Activated CD4-positive, alpha-beta T cell treated with anti-CD3 and anti-CD28 coated beads, Interleukin-2, amount 50 U/mL, for 24 hours (primary cell): ENCODE data around the gene APLP1.
"Not testable (repeated sequence)": the region's sequence is repeated elsewhere in the genome, so short reads cannot be mapped to it uniquely, and the experiment has no call there.

Experiments used
- DNase-seq, 2 donors: peaks; one replicate each; pipeline ENCODE4 v3.0.0-alpha.2; 2020; ENCODE audit warnings: low read depth in 1 of 2, low spot score in 1 of 2

Gene APLP1

DNA sequence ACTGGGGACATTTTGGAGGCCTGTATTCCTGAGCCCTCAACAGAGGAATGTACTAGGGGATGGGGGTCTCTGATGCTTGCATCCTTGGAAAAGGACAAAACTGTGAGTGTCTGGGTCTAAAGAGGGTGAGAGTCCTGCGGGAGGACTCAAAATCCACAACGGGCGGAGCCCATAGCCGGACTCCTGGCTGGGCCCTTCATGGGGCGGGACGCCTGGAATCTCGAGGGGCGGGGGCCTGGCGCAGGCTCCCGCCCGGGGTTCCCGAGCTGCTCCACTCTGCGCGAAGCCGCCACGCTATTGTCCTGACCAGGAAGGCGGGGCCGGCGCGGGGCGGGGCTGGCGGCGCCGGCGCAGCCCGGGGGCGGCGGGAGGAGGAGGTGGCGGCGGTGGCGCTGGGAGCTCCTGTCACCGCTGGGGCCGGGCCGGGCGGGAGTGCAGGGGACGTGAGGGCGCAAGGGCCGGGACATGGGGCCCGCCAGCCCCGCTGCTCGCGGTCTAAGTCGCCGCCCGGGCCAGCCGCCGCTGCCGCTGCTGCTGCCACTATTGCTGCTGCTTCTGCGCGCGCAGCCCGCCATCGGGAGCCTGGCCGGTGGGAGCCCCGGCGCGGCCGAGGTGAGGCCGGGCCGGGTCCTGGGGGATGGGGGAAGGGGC is at the start of gene APLP1:
APLP1 (plus strand) TSS at position 403 of the 651 bp plus-strand sequence; CDS start at position 466, 63 bp downstream.
- DNase-seq: peak; percentile 44 to 47

DNA sequence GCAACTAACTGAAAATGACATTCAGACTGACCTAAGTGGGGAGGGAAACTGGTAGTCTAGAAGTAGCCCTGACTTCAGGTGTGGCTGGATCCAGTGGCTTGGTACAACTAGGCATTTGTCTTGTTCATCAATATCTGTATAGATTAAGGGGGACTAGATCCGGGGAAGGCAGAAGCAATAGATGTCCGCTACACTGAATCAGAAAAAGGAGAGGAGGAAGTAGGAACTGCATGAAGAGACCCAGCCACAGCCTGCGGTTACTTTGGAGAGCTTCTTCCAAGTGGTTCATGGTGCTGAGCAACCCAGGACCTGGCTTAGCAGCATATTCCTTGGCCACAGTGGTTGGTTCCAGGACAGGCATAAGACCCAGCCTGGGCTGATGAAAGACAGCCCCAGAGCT is 45.8 kb upstream of the APLP1 start:
- DNase-seq: no peak

DNA sequence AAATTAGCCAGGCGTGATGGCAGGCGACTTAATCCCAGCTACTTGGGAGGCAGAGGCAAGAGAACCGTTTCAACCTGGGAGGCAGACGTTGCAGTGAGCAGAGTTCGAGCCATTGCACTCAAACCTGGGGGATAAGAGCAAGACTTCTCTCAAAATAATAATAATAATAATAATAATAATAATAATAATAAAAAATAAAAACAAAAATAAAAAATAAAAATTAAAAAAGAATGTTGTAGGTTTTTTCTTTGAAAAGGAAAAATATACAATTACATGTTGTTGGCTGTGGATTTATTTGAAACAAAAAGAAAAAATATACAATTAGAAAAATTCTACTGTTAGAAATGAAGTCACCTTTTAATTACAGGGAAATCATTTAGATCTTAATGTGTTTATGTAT is 44.2 kb upstream of the APLP1 start:
- no peak for DNase-seq

DNA sequence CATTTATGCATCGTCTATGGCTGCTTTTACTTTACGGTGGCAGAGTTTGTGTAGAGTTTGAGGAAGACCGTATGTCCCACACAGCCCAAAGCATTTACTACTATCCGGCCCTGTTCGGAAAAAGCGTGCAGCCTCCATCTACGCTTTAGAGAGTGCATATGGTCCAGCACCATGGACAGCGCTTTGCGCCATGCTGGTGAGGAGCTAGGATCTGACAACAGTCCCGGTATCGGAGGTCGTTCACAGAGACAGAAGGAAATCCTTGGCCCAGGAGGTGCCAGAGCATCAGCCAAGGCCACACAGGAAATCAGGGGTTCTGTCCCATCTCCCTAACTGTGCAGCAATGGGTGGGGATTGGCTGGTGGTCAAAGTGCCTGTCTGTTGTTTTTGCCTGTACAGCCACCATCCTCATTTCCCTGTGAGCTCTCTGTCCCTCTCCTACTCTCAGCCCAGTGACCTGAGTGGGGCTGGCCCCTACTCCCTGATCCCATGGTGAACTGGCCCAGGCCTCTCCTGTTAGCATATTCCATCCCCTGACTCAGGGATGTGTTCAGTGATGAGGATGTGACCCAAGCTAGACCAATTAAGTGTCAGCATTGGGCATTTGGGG is 39.6 kb upstream of the APLP1 start:
- DNase-seq: peak in 1 of 2 donors; percentile 12

DNA sequence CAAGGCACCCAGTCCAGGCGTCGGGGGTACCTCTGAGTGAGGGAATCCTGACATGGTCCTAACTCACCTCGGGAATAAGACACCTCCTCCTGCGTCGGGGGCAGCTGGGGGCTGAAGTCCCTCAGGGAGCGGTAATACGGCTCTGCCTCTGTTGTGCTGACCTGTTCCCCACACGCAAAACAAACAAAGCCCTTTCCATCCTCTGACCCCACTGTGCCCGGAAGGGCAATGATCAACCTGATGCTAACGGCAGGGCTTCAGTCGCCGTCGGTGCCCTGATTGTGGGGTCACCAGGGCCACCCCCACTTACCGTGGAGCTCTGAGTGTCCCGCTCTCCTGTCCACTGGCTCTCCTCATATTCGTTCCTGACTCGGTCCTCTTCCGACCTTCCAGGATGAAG is 37.4 kb upstream of the APLP1 start:
- DNase-seq: no peak

DNA sequence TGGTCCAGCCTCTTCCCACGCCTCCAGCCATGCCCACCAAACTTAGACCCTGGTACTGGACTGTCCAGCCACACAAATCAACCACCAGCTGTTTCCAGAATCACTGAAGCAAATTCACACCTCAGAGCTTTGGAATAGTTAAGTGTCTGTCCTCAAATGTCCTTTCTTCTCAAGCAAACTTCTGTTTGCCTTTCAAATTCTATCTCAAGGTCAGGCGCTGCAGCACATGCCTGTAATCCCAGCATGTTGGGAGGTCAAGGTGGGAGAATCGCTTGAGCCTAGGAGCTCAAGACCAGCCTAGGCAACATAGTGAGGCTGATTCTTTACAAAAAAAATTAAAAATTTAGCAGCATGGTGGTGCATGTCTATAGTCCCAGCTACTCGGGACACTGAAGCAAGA is 36.3 kb upstream of the APLP1 start:
- no peak for DNase-seq

DNA sequence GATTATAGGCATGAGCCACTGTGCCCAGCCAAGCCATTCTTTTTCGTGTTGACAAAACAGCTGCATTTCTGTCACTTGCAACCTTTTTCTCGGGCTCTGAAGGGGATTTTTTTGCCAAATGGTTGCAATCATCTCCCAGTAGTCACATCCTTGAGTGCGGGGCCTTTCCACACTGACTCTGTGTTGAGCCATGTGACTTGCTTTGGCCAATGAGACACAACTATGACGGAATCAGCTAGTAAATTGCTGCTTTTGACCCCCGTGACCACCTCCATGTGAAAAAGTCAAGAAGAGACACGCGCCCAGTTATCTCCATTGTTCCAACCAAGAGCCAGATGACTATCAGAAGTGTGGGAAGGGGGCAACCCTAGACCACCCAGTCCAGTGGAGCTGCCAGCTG is 34.4 kb upstream of the APLP1 start:
- DNase-seq: no peak

DNA sequence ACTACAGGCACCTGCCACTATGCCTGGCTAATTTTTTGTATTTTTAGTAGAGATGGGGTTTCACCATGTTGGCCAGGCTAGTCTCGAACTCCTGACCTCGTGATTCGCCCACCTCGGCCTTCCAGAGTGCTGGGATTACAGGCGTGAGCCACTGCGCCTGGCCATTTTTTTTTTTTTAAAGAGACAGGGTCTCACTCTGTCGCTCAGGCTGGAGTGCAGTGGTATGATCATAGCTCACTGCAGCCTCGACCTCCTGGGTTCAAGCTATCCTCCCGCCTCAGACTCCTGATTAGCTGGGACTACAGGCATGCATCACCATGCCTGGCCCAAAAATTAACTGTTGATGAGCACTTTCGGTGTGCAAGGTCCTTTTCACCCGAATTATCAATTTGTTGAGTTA is 32.3 kb upstream of the APLP1 start:
- DNase-seq: not testable (repeated sequence)

DNA sequence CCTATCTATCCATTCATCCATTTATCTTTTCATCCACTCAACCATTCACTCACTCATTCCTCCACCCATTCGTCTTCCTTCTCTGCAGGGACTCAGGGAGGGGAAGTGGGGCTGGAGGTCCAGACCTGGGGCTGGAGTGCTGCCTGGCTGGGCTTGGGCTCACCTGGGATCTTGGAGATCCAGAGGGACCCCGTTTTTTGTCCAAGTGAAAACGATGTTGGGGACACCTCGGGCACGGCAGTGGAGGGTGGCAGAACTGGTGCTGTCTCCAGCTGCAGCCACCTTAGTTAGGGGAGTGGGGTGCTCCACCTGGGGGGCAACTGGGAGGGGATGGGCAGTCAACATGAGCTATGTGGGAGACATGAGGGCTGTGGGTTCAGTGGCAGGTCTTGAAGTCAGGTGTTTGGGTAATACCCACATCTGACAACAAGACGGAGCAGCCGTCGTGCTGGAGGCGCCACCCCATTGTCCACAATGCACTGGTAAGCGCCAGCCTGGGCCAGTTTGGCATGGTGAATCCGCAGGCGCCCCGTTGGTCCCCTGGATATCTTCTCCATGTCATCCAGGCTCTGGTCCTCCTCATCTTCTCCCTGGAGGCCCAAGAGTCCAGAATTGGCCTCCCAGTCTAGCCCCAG is 26.3 kb upstream of the APLP1 start:
- DNase-seq: no peak

DNA sequence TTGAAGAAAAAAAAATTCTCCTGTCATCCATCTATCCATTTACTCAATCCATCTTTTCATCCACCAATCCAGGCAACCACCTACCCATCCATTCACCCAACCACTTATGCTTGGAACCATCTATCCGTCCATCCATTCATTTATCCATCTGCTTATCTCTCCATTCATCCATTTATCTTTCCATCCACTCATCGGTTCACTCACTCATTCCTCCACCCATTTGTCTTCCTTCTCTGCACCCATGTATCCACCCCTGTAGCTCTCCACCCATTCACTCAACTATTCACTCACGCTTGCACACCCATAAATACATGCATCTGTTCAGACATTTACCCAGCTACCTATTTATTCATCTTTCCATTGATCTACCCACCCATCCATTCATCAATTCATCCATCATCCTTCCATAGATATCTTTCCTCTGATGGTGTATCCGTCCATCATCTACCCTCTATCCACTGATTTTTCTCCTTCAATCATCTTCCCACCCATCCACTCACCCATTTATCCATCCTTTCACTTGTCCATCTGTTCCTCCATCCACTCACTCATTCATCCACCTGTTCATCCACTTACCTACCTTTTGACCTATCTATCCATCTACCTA is 25.6 kb upstream of the APLP1 start:
- no peak for DNase-seq

DNA sequence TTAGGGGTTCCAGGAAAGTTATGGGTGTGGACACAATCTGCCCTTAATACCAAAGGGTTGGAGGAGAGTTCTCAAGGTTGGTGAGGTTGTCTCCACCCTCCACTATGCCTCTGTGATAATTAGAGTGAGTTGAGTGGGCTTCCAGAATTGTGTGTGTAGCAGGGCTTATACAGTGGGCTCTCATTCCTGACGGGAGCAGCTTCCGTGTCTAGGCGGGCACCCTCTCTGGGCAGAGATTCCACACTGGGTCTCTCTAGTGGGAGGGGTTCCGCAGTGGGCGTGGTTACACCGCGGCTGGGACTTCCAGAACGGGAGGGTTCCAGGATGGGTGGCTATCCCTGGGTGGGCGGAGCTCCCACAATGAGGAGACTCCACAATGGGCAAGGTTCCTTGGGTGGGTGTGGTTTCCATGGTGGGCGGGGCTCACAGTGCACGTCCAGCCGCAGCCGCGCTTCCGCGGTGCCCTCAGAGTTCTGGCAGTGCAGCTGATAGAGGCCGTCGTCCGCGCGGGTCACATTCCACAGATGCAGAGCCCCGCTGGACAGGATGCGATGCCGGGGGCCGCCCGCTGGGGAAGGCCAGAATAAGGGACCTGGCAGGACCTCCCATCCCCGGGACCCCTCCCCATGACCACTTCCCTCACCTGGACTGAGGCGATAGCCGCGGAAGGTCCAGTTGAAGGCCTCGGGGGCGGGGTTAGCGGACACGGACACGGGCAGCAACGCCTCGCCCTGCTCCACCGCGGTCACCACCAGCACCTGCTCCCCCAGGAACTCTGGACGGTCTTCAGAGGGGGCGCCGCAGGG is 24.5 kb upstream of the APLP1 start:
- no peak for DNase-seq

DNA sequence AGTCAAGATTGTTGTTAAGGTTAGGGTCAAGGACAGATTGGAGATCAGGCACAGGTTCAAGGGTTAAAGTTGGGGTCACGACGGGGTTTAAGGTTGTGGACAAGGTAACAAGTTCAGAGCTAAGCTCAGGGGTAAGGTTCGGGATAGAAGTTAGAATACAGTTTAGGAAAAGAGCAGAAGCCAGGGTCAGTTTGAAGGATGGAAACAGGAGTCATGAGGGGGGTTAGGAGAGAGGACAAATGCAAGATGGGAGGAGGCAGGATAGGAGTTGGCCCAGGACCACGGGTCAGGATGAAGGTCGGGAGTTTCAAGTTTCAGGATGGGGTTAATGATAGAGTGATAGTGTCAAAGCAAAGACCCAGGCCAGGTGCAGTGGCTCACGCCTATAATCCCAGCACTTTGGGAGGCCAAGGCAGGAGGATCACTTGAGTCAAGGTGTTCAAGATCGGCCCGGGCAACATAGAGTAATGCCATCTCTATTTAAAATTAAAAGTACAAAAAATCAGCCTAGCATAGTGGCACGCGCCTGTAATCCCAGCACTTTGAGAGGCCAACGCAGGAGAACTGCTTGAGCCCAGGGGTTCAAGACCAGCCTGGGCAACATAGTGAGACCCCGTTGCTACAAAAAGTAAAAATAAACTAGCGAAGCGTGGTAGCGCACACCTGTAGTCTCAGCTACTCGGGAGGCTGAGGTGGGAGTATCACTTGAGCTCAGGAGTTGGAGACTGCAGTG is 23.7 kb upstream of the APLP1 start:
- no peak for DNase-seq

DNA sequence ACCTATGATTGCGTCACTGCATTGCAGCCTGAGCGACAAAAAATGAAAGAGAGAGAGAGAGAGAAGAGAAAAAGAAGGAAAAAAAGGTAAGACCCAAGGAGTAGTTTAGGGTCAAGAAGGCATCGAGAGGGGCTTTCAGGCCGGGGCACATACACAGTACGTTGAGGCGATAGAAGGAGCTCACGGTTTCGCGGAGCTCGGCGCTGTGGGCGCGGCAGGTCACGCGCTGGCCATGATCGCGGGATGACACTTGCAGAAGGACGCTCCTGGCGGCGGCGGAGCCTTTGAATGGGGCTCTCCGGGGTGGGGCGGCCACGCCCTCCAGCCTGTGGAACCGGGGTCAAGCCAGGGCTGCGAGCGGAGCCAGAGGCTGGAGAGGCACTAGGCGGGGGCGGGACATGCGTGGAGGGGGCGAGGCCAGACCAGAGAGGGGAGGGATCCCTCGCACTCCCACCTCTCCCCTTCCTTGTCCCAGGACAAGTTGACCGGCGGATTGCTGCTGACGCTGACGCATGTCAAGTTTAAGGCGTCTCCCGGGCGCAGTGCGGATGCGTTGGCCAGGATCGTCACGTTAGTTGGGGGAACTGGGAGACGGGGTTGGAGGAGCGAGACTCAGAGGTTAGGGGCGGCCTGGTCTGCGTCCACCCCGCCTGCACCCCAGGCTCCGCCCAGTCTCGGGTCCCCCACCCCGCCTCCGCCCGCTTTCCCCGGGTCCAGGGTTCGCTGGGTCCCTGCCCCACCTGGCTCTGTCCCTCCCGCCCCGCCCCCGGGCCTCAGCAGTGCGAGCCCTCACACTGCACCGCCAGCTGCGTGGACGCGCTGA is 22.9 kb upstream of the APLP1 start:
- DNase-seq: no peak

DNA sequence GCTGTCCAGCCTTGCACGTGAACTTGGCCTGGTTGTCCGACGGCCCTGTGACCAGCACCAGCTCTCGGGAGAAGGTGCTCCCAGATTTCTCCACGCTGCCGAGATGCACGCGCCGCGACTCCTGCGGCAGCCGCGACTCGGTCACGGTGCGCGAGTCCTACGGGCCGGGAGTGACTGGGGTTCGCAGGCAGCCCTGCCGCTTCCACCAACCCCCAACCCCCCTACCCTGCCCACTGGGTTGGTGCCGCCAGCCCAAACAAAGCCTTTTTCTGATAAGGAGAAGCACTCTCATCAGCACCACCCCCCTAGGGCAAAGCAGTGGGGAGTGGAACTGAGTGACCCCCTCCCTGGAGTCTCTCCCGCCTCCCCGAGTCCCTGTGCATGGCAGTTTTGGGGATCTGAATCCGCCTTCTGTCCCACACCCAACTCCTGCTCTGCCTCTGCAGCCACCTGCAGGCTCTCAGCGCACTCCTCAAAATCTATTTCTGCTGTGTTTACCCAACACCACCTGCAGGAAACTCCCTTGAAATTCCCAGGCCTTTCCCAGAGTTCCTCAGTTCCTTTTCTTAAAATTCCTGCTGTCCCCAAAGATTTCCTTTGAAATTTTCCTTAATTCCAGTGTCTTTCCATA is 22.2 kb upstream of the APLP1 start:
- DNase-seq: no peak

DNA sequence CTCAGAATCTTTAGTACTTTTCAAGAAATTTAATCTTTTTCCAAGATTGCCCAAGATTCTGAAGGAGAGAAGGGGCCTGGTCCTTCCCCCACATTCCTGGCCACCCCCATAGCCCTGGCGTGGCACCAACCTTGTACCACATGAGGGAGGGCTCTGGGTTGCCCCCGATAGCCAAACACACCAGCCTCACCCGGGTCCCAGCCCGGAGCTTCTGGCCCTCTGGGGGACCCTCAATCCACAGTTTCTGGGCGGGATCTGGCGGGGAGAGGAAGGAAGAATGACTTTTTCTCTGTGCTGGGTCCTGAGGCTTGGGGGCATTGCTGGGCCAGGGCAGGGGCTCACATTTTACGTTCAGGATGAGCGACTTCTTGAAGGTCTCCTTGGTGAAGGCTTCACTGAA is 20.5 kb upstream of the APLP1 start:
- DNase-seq: no peak

DNA sequence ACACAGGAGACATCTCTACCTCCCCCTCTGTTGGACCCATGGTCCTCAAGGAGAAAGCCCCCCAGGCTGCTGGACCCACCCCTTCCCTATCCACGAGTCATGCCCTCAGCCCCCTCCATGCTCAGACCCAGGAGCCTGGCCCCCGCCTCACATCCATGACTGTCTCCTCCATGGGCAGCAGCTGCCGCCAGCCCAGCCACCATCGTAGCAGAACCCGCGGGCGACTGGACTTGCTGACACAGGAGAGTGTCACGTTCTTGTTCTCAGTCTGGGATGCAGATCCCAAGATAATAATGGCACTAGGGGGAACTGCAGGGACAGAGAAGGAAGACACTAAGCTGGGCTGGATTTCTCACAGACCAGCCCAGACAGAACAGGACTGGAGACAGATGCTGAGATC is 19.9 kb upstream of the APLP1 start:
- no peak for DNase-seq

DNA sequence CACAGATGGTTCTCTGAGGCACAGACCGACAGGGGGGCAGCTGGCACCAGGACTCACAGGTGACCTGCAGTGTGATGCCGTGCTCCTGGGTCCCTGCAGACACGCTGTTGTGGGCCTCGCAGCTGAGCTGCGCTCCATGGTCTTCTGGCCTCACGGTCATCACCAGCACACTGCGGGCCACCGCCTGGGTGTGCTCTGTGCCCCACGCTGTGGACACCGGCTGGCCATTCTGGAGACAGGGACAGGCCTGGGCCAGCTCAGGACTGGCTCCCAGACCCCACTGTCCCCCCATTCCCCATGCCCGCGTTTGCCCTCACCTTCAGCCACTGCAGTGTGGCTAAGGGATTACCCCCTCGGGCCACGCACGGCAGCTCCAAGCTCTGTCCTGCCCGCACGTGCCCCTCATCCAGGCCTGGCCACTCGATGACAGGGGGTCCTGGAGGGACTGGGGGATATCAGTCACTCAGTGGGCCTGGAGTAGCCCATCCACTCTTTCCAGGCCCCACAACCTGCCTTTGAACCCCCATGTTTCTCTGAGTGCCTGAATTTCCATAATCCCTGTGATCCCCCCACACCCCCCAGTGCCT is 19.4 kb upstream of the APLP1 start:
- no peak for DNase-seq

DNA sequence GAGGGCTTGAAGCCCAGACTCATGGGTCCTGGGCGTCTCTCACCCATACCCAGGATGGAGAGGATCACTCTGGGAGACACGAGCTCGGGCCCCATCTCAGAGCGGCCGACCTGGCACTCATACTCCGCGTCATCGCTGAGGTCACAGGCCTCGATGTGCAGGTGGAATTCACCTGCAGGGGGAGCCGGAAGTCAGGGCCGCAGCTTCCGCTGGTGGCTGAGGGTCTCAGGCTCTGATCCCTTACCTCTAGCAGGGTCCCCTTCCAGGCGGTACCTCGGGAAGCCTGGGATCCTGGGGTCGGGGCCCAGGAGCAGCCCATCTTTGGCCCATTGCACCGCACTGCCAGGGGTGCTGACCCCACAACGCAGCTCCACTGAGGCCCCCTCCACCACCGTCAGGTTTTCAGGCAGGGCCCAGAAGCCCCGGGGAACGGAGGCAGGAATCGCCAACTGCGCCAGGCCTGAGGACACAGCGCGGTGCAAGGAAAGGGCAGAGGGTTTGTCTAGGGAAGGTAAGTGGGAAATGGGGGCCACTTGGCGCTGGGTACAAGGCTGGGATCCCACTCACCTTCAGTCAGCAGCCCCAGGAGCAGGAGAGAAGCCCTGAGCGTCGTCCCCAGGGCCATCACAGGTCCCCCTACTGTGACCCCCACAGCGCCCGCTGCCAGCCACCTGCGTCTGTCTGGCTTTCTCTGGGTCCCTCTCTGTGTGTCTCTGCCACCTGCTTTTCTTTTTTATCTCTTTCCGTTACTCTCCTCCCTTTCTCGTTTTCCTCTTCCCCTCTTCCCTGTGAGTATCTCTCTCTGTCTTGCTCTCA is 17.0 kb upstream of the APLP1 start:
- DNase-seq: no peak
